Activated CD4-positive, alpha-beta T cell treated with anti-CD3 and anti-CD28 coated beads for 36 hours (primary cell): ENCODE data around the gene DDI2. TPM values are rescaled to one million over a fixed set of nuclear protein-coding genes. Genes with fewer than 3 reads are reported as not detected.

Experiments
- ATAC-seq: fragments of 200-7000 bp; cut with Tn5 transposase; one replicate; pipeline ENCODE4 v1.10.0; 2021; ENCODE audit warnings: mild to moderate bottlenecking, moderate library complexity
- CTCF ChIA-PET: fragments of 350-600 bp; sonication (Branson Sonifier 250); formaldehyde crosslinking; loops from one replicate; lab custom pipeline; 2021; ENCODE audit warnings: antibody characterized with exemption; lab: Charles Lee
- POLR2A ChIA-PET: fragments of 350-600 bp; sonication (Branson Sonifier 250); formaldehyde crosslinking; loops from one replicate; lab custom pipeline; 2021; ENCODE audit warnings: antibody characterized with exemption, inconsistent platforms; lab: Charles Lee
- DNase-seq: peaks from one replicate; pipeline ENCODE4 v3.0.0-alpha.2; 2020
- H3K27ac Mint-ChIP-seq: one replicate; pipeline ENCODE4 v1.8.0; 2021; ENCODE audit warnings: mixed read lengths
- H3K27me3 Mint-ChIP-seq: one replicate; pipeline ENCODE4 v1.8.0; 2021; ENCODE audit warnings: mixed read lengths
- H3K36me3 Mint-ChIP-seq: one replicate; pipeline ENCODE4 v1.8.0; 2021; ENCODE audit warnings: low read depth, mixed read lengths
- H3K4me1 Mint-ChIP-seq: one replicate; pipeline ENCODE4 v1.8.0; 2021; ENCODE audit warnings: mixed read lengths
- H3K4me3 Mint-ChIP-seq: one replicate; pipeline ENCODE4 v1.8.0; 2021; ENCODE audit warnings: mild to moderate bottlenecking, moderate library complexity, mixed read lengths
- H3K9me3 Mint-ChIP-seq: one replicate; pipeline ENCODE4 v1.8.0; 2021; ENCODE audit warnings: low read depth, mixed read lengths
- intact Hi-C, 2 experiments: fragments of 100-400 bp; cut with DNase I in 1 of 2; cut with micrococcal nuclease in 1 of 2; formaldehyde crosslinking; loops; one replicate each; pipeline versions ENCODE4 v1.14.2 to v1.15.1; 2022 to 2024; cut with DNase I, micrococcal nuclease
- total RNA-seq, 2 experiments: library from RNA; stranded (reverse); gene quantifications; one replicate each; pipeline ENCODE4 v1.2.3, GENCODE V29; 2021

The DDI2 gene
- total RNA-seq, 2 experiments from 2014 or later: 30.2 to 34.0 TPM

- ChIA-PET CTCF (interaction anchor here (1.1 kb wide), 1 partner anchor 20 kb away, joined by 3 read pairs; no protein-coding TSS in a partner anchor), POLR2A (interaction anchor here (0.6 kb wide), 1 partner anchor 14 kb away, joined by 4 read pairs; no protein-coding TSS in a partner anchor)
- intact Hi-C loops: no loop called here
- Mint-ChIP-seq H3K36me3 (peaks cover 12% of the 10 kb centered on the region), H3K4me1 (peaks cover 7% of the 10 kb centered on the region), H3K9me3 (no peaks in the 10 kb centered on the region), H3K4me3 (no peak overlapping the region), H3K27ac (no peak overlapping the region), H3K27me3 (no peaks in the 10 kb centered on the region)
- ATAC-seq: no peak
- DNase-seq: no peak
These were observed 87.4 kb downstream of the DDI2 start for GRCh38 chr1:15704526-15705183.

GRCh38 chr1:15705184-15705566 is 87.9 kb downstream of the DDI2 start:
- Mint-ChIP-seq H3K36me3 (peaks cover 12% of the 10 kb centered on the region), H3K27me3 (no peaks in the 10 kb centered on the region), H3K27ac (no peak overlapping the region), H3K4me3 (no peak overlapping the region), H3K9me3 (no peaks in the 10 kb centered on the region), H3K4me1 (peaks cover 7% of the 10 kb centered on the region)
- POLR2A ChIA-PET: interaction anchor here (0.6 kb wide), 1 partner anchor 14 kb away, joined by 4 read pairs; no protein-coding TSS in a partner anchor
- intact Hi-C loops: no loop called here
- ATAC-seq (no peak), DNase-seq (no peak)
- CTCF ChIA-PET: interaction anchor here (1.1 kb wide), 1 partner anchor 20 kb away, joined by 3 read pairs; no protein-coding TSS in a partner anchor

- intact Hi-C loops: no loop called here
- DNase-seq: no peak
- Mint-ChIP-seq H3K36me3 (peaks cover 10% of the 10 kb centered on the region), H3K27ac (no peak overlapping the region), H3K27me3 (no peaks in the 10 kb centered on the region), H3K4me1 (peaks cover 9% of the 10 kb centered on the region), H3K9me3 (no peaks in the 10 kb centered on the region), H3K4me3 (no peak overlapping the region)
- ChIA-PET POLR2A (no interaction called here), CTCF (no interaction called here)
- ATAC-seq: no peak
These were observed 89.5 kb downstream of the DDI2 start for GRCh38 chr1:15706751-15707150.

- ChIA-PET POLR2A (no interaction called here), CTCF (interaction anchor here (1.1 kb wide), 1 partner anchor 42 kb away, joined by 4 read pairs; no protein-coding TSS in a partner anchor)
- Mint-ChIP-seq H3K27me3 (no peaks in the 10 kb centered on the region), H3K36me3 (peaks cover 9% of the 10 kb centered on the region), H3K27ac (no peak overlapping the region), H3K4me3 (no peak overlapping the region), H3K4me1 (peaks cover 9% of the 10 kb centered on the region), H3K9me3 (no peaks in the 10 kb centered on the region)
- ATAC-seq (no peak), DNase-seq (no peak)
- intact Hi-C loops: no loop called here
These were observed 90.1 kb downstream of the DDI2 start for GRCh38 chr1:15707239-15707925.

- intact Hi-C loops: no loop called here
- Mint-ChIP-seq H3K9me3 (no peaks in the 10 kb centered on the region), H3K4me3 (no peak overlapping the region), H3K27ac (no peak overlapping the region), H3K4me1 (peaks cover 5% of the 10 kb centered on the region), H3K36me3 (peaks cover 9% of the 10 kb centered on the region), H3K27me3 (no peaks in the 10 kb centered on the region)
- POLR2A ChIA-PET: no interaction called here
- DNase-seq (no peak), ATAC-seq (no peak)
- CTCF ChIA-PET: interaction anchor here (0.6 to 1.0 kb wide), 2 partner anchors 9 to 112 kb away, joined by 3 read pairs; no protein-coding TSS in a partner anchor
These were observed 91.4 kb downstream of the DDI2 start for GRCh38 chr1:15708486-15709137.

GRCh38 chr1:15709226-15709625 is 92.0 kb downstream of the DDI2 start:
- ChIA-PET POLR2A (interaction anchor here (0.6 kb wide), 1 partner anchor 822 kb away, joined by 4 read pairs; no protein-coding TSS in a partner anchor), CTCF (interaction anchor here (0.5 to 1.0 kb wide), 3 partner anchors 9 to 328 kb away, joined by 3 read pairs; no protein-coding TSS in a partner anchor)
- ATAC-seq (no peak), DNase-seq (no peak)
- intact Hi-C loops: no loop called here
- Mint-ChIP-seq H3K27ac (no peak overlapping the region), H3K4me1 (peaks cover 3% of the 10 kb centered on the region), H3K4me3 (no peak overlapping the region), H3K9me3 (no peaks in the 10 kb centered on the region), H3K36me3 (peaks cover 9% of the 10 kb centered on the region), H3K27me3 (no peaks in the 10 kb centered on the region)

GRCh38 chr1:15712168-15712567 is 94.9 kb downstream of the DDI2 start:
- Mint-ChIP-seq H3K4me1 (peaks cover 2% of the 10 kb centered on the region), H3K4me3 (no peak overlapping the region), H3K27ac (no peak overlapping the region), H3K36me3 (no peaks in the 10 kb centered on the region), H3K27me3 (no peaks in the 10 kb centered on the region), H3K9me3 (no peaks in the 10 kb centered on the region)
- ChIA-PET POLR2A (no interaction called here), CTCF (no interaction called here)
- ATAC-seq: no peak
- intact Hi-C loops: no loop called here
- DNase-seq: no peak

GRCh38 chr1:15714406-15715136 is 97.3 kb downstream of the DDI2 start:
- peaks cover 5% of the 10 kb centered on the region for H3K36me3 Mint-ChIP-seq
- CTCF ChIA-PET: no interaction called here
- no peak overlapping the region for H3K27ac Mint-ChIP-seq
- no peaks in the 10 kb centered on the region for H3K27me3 Mint-ChIP-seq
- intact Hi-C loops: no loop called here
- ATAC-seq (no peak), DNase-seq (no peak)
- POLR2A ChIA-PET: no interaction called here
- no peak overlapping the region for H3K4me3 Mint-ChIP-seq
- H3K9me3 Mint-ChIP-seq: no peaks in the 10 kb centered on the region
- H3K4me1 Mint-ChIP-seq: peaks cover 2% of the 10 kb centered on the region

GRCh38 chr1:15717418-15718125 is 100.3 kb downstream of the DDI2 start:
- POLR2A ChIA-PET: interaction anchor here (0.6 kb wide), 1 partner anchor 31 kb away, joined by 7 read pairs; no protein-coding TSS in a partner anchor
- Mint-ChIP-seq H3K4me1 (no peaks in the 10 kb centered on the region), H3K27me3 (no peaks in the 10 kb centered on the region), H3K27ac (no peak overlapping the region), H3K4me3 (no peak overlapping the region), H3K36me3 (peaks cover 7% of the 10 kb centered on the region), H3K9me3 (no peaks in the 10 kb centered on the region)
- CTCF ChIA-PET: interaction anchor here (0.6 to 1.4 kb wide), 2 partner anchors 9 to 98 kb away, joined by 3 read pairs; no protein-coding TSS in a partner anchor
- intact Hi-C loops: no loop called here
- DNase-seq: no peak
- no peak for ATAC-seq

- Mint-ChIP-seq H3K27ac (no peak overlapping the region), H3K36me3 (peaks cover 9% of the 10 kb centered on the region), H3K4me1 (no peaks in the 10 kb centered on the region), H3K27me3 (no peaks in the 10 kb centered on the region), H3K9me3 (no peaks in the 10 kb centered on the region), H3K4me3 (no peak overlapping the region)
- ATAC-seq: no peak
- CTCF ChIA-PET: interaction anchor here (1.4 kb wide), 1 partner anchor 9 kb away, joined by 3 read pairs; no protein-coding TSS in a partner anchor
- intact Hi-C loops: no loop called here
- no peak for DNase-seq
- POLR2A ChIA-PET: no interaction called here
These were observed 100.9 kb downstream of the DDI2 start for GRCh38 chr1:15718199-15718601.
